Kidney glomerular epithelial cell (primary cell): ENCODE data around the gene BMP8A.
"Not testable (repeated sequence)": the region's sequence is repeated elsewhere in the genome, so short reads cannot be mapped to it uniquely, and the experiment has no call there.

Experiments used
- DNase-seq: peaks from one replicate; lab custom pipeline; 2025; lab: John Stamatoyannopoulos, UW

Gene BMP8A

GRCh38 chr1:39527190-39527579 is 35.7 kb downstream of the BMP8A start:
- DNase-seq = not testable (repeated sequence)

GRCh38 chr1:39528082-39528481 is 36.6 kb downstream of the BMP8A start:
- DNase-seq = no peak

- no peak for DNase-seq
These were observed 38.6 kb downstream of the BMP8A start for GRCh38 chr1:39529901-39530535.

GRCh38 chr1:39531526-39531925 is 40.1 kb downstream of the BMP8A start:
- DNase-seq = no peak

GRCh38 chr1:39533442-39533841 is 42.0 kb downstream of the BMP8A start:
- DNase-seq = no peak

GRCh38 chr1:39538531-39539251 is 47.3 kb downstream of the BMP8A start:
- no peak for DNase-seq

GRCh38 chr1:39539252-39539790 is 47.9 kb downstream of the BMP8A start:
- peak; percentile 59 for DNase-seq

GRCh38 chr1:39540504-39541031 is 49.1 kb downstream of the BMP8A start:
- DNase-seq = no peak

- no peak for DNase-seq
These were observed 51.5 kb downstream of the BMP8A start for GRCh38 chr1:39542924-39543323.

- no peak for DNase-seq
These were observed 52.9 kb downstream of the BMP8A start for GRCh38 chr1:39544327-39544726.

GRCh38 chr1:39545531-39545930 is 54.1 kb downstream of the BMP8A start:
- DNase-seq = no peak

- DNase-seq = no peak
These were observed 62.8 kb downstream of the BMP8A start for GRCh38 chr1:39554277-39554676.

- DNase-seq = no peak
These were observed 69.8 kb downstream of the BMP8A start for GRCh38 chr1:39561279-39561678.

- no peak for DNase-seq
These were observed 71.5 kb downstream of the BMP8A start for GRCh38 chr1:39562886-39563285.

- DNase-seq = no peak
These were observed 72.2 kb downstream of the BMP8A start for GRCh38 chr1:39563669-39564068.

GRCh38 chr1:39564340-39564739 is 72.9 kb downstream of the BMP8A start:
- DNase-seq = no peak

- DNase-seq = no peak
These were observed 73.5 kb downstream of the BMP8A start for GRCh38 chr1:39564941-39565340.

- no peak for DNase-seq
These were observed 75.2 kb downstream of the BMP8A start for GRCh38 chr1:39566441-39567137.

GRCh38 chr1:39567302-39567701 is 75.9 kb downstream of the BMP8A start:
- DNase-seq = no peak

GRCh38 chr1:39568208-39568607 is 76.8 kb downstream of the BMP8A start:
- DNase-seq = no peak

GRCh38 chr1:39569034-39569433 is 77.6 kb downstream of the BMP8A start:
- no peak for DNase-seq

GRCh38 chr1:39570477-39571177 is 79.2 kb downstream of the BMP8A start:
- DNase-seq = no peak
